NOMO-1 treated with dmso at 0.1 percent for 144 hours (cell line): ENCODE measurements around the gene SLC15A5.

Experiments
- DNase-seq: peaks from one replicate; lab custom pipeline; 2025; ENCODE audit not compliant: unreplicated experiment; lab: John Stamatoyannopoulos, UW

The SLC15A5 gene

GRCh38 chr12:16261944-16262475, 15.5 kb downstream of the SLC15A5 start:
- DNase-seq = no peak

DNA sequence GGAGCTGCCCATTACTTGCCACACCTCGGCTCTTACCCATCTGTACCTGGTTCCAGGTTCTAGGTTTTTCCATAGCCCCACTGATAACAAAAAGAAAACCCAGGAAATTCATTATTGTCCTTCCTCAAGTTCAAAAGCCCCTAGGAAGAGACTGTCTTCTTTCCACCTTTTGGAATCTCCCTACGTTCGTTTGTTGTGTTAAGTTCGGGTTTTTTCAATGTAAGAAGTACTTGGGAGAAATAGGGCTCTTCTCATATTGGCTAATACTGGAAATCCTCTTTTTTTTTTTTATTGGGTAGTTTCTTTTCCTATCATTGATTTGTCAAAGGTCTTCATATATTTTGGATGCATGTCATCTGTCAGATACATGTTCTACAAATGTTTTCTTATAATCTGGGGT, 17.3 kb downstream of the SLC15A5 start:
- no peak for DNase-seq

GRCh38 chr12:16258963-16259362, 18.5 kb downstream of the SLC15A5 start:
- DNase-seq = no peak

GRCh38 chr12:16246264-16246663, 31.2 kb downstream of the SLC15A5 start:
- DNase-seq = no peak

- no peak for DNase-seq
Measured at GRCh38 chr12:16245209-16245608, 32.3 kb downstream of the SLC15A5 start.

- DNase-seq = no peak
Measured at GRCh38 chr12:16243487-16244412, 33.7 kb downstream of the SLC15A5 start.

DNA sequence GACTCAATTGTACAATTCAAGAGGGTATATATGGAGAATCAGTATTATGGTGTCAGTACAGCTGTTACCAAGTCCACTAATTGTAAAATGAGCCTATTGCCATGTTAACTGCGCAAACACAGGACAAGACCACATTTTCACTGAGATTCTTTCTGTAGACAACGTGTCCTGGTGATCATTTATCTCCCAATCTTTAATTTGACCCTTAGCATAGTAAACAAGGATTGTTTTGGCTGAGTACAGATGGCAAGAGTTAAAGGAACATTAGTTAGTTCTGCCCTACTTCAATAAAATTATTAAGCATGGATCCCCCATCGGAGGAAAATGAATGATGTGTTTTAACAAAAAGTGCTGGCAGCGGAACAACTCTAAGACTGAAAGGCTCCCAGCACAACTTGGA, 36.1 kb downstream of the SLC15A5 start:
- DNase-seq = no peak

GRCh38 chr12:16238661-16239060, 38.8 kb downstream of the SLC15A5 start:
- no peak for DNase-seq

- no peak for DNase-seq
Measured at GRCh38 chr12:16229676-16230075, 47.8 kb downstream of the SLC15A5 start.

DNA sequence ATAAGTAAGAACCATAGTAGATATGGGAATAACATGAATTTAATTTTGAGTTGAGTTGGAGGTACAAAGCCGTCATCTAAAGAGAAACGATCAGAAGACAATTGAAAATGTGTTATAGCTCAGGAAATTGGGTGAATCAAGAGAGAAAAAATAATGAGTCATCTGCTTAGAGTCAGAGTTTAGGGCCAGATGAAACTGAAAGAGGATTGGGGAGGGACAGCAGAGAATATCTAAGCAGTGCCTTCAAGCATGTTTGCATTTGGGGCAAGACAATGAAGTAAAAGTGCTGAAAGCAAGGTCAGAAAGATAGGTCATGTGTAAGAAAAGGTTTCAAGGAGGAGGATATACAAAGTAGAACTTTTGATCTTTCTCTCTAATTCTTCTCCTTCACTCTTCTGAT, 49.4 kb downstream of the SLC15A5 start:
- DNase-seq = no peak

DNA sequence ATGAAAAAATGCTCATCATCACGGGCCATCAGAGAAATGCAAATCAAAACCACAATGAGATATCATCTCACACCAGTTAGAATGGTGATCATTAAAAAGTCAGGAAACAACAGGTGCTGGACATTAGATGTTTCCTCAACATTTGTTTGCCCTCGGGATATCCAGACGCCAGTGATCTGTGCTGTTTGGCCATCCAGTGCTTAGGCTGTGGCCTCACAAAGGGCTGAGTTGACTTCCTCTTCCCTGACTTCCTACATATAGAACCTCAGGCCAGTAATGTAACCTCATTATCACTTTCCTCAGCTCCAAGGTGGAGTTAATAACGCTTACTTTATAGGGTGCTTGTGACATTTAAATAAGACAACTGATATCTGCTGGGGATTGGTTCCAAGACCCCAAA, 51.8 kb downstream of the SLC15A5 start:
- no peak for DNase-seq

DNA sequence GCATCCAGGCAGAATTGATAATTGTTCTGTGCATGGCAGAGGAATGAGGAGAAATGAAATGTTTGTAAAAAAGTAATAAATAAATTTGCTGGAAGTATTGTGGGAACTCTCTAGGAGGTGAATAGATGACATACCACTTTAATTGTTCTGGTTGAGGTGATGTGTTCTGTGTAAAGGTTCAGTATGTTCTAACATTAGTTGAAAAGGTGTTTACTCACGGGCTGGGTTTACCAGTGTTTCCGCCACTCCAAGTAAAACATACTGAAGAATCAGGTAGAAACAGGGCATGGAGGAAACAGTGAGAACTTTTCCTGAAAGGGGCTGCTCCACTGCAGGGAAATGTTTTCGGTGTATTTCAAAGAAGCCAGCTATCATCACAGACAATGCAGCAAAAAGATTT, 53.3 kb downstream of the SLC15A5 start:
- DNase-seq = no peak

GRCh38 chr12:16221776-16222175, 55.7 kb downstream of the SLC15A5 start:
- no peak for DNase-seq

GRCh38 chr12:16220120-16220519, 57.4 kb downstream of the SLC15A5 start:
- DNase-seq = no peak

DNA sequence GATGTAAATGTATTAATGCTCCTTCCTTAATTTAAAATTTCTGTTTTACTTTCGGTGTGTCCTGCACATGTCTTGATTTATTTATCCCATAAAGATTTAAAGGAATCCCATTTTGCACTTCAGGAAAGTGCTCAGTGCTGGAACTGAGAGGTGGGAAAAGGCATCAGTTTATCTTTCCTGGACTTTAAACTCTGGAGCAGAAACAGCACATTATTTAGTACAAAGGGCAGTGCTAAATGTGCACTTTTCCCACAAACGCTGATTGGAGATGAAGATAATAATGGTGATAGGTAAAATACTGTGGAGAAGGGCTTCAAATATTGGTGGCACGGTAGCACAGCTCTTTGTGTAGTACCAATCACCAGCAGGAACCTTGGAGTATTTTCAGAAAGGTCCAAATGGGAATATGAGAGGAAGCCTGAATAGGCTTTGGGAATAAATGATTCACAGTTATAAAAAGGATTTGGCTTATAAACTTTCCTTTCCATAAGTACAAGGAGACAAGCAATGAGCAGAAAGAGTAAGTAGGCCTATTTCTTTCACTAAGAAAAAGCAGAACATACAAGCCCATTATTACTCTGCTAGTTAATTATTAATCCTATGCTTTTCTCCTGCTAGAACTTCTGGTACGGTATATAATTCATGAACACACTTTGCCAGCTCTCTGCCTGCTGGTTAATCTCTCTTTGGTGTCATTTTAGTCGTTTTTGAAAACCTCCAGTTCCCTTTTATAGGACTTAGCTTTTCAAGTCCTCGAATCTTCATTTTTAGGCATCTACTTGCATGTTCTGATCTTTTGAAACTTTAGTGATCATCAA, 58.3 kb downstream of the SLC15A5 start:
- no peak for DNase-seq

DNA sequence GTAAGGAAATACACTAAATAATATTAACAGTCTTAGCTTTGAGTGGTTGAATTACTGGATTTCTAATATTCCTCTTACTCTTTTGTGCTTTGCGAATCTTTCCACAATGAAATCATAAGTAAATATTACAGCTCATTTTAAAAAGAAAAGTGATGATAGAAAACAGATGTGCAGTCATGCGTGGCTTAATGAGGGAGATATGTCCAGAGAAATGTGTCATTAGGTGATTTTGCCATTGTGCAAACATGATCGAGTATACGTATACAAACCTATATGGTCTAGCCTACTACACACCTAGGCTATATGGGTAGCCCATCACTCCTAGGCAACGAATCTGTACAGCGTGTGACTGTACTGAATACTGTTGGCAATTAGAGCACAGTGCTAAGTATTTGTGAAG, 59.3 kb downstream of the SLC15A5 start:
- DNase-seq = no peak

DNA sequence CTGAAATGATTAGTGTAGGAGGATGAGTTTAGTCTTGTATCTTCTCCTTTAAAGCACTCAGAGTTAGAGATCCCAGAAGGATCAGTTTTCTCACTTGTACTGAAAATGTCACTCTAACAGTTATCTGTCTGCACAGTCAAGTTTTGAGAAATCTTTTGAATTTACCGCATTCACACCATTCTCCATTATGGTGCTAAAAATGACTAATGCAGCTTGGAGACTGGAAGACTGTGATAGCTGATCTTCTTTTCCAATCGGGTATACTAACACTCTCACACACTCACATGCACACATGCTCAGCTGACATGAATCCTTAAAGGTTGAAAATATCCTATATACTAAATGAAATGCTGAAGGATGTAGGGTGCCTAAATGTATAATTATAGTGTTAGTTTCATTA, 65.8 kb downstream of the SLC15A5 start:
- DNase-seq = no peak

- peak; percentile 17 for DNase-seq
Measured at GRCh38 chr12:16198884-16199283, 78.6 kb downstream of the SLC15A5 start.

- no peak for DNase-seq
Measured at GRCh38 chr12:16197600-16197999, 79.9 kb downstream of the SLC15A5 start.

DNA sequence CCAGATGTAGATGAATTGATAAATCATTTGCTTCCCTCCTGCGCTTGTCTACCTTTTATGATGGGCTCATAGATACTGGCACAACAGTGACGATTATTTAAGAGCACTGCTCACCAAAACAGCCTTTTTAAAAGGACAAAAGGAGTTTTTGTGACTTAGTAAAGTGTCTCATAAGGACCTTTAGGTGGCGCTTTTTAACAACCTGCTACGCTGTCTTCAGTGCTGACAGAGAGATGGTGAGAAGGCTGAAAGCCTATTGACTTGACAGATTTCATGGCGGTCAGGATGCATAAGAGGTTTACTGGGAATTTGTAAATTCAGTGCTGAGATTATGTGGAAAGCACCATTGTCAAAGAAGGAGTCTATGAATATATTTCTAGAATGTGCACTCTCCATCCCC, 87.6 kb downstream of the SLC15A5 start:
- no peak for DNase-seq

DNA sequence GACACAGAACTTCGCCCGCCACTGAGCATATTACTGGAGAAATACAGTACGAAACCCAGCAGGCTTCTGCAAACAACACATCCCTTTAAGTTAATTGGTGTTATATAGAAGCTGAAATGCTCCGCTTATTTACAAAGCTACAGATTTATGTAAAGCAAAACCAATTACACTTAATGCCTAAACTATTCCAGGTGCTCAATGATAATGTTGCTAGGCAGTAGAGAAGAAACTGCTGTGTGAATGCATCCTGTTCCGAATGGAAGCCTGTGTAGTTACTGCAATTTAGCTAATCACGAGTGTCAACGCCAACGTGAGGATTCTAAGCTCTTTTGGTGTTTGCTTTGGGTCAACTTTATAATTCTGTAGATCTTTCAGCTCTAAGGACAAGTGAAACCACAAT, 89.8 kb downstream of the SLC15A5 start:
- DNase-seq = no peak

- DNase-seq = no peak
Measured at GRCh38 chr12:16184681-16185080, 92.8 kb downstream of the SLC15A5 start.
